Measurements from ENCODE around the gene IL18RAP.

- TF ChIP-seq SIN3A (IDR thresholded peaks at IDR 0.05; ENCODE audit: borderline replicate concordance, insufficient read depth, low read length), result no peak
- TF ChIP-seq FOXP2 (optimal IDR thresholded peaks at IDR 0.05; ENCODE audit: borderline replicate concordance, extremely low read depth, extremely low read length, insufficient read depth), result no peak
- no peak for TF ChIP-seq REST (IDR thresholded peaks at IDR 0.05; ENCODE audit: insufficient read depth in 1 of 2, low read depth in 2 of 2, low read length in 2 of 2)
Measured at GRCh38 chr2:102492006-102492405, 69.0 kb downstream of the IL18RAP start.

All from PFSK-1 (cell line).